SU-DHL-6 (cell line): Measurements from ENCODE around the gene SLC22A17.

Experiments used
- EZH2phosphoT487 ChIP-seq: fragments of 200-600 bp; sonication (generic), shearing (Covaris generic); conservative IDR thresholded peaks from 2 replicates; pipeline ENCODE4 v1.6.1; 2018; ENCODE audit warnings: mild to moderate bottlenecking, antibody characterized with exemption, low read length, moderate library complexity, mixed read lengths
- TF ChIP-seq, protein P1 (sequence below): fragments of 200-600 bp; sonication (generic); IDR thresholded peaks from one replicate; pipeline ENCODE4 v1.5.1; 2017; ENCODE audit warnings: antibody characterized with exemption, mild to moderate bottlenecking, low read length, moderate library complexity; ENCODE audit not compliant: insufficient read depth, poor library complexity, severe bottlenecking

GRCh38 chr14:23347406-23348296 lies 5.0 kb downstream of the SLC22A17 start:
- TF ChIP-seq, protein P1, sequence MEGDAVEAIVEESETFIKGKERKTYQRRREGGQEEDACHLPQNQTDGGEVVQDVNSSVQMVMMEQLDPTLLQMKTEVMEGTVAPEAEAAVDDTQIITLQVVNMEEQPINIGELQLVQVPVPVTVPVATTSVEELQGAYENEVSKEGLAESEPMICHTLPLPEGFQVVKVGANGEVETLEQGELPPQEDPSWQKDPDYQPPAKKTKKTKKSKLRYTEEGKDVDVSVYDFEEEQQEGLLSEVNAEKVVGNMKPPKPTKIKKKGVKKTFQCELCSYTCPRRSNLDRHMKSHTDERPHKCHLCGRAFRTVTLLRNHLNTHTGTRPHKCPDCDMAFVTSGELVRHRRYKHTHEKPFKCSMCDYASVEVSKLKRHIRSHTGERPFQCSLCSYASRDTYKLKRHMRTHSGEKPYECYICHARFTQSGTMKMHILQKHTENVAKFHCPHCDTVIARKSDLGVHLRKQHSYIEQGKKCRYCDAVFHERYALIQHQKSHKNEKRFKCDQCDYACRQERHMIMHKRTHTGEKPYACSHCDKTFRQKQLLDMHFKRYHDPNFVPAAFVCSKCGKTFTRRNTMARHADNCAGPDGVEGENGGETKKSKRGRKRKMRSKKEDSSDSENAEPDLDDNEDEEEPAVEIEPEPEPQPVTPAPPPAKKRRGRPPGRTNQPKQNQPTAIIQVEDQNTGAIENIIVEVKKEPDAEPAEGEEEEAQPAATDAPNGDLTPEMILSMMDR = no peak
- no peak for TF ChIP-seq EZH2phosphoT487
